ENCODE data around the gene EEF2K. TPM values are rescaled to one million over a fixed set of nuclear protein-coding genes. Genes with fewer than 3 reads are reported as not detected.

EEF2K gene
- total RNA-seq, 1 experiment from 2014 or later: 31.8 TPM

- no TSS peak for BruUV-seq (replicated peaks)
- no peaks in the 10 kb centered on the region for H3K27me3 Mint-ChIP-seq (ENCODE audit: unreplicated experiment)
- H3K4me1 Mint-ChIP-seq (ENCODE audit: low read depth, unreplicated experiment): no peaks in the 10 kb centered on the region
- CTCF ChIA-PET: no interaction called here
- peaks cover 32% of the 10 kb centered on the region for H3K36me3 Mint-ChIP-seq (ENCODE audit: insufficient read depth, unreplicated experiment)
- intact Hi-C loops (cut with micrococcal nuclease; ENCODE audit: unreplicated experiment): no loop called here
- H3K27ac Mint-ChIP-seq (ENCODE audit: unreplicated experiment): no peak overlapping the region
- no peak for TF ChIP-seq CTCF (IDR thresholded peaks at IDR 0.05; ENCODE audit: unreplicated experiment)
- H3K9me3 Mint-ChIP-seq (ENCODE audit: low read depth, unreplicated experiment): no peaks in the 10 kb centered on the region
- DNase-seq: no peak
- no peak overlapping the region for H3K4me3 Mint-ChIP-seq (ENCODE audit: low read depth, unreplicated experiment)
Observed at GRCh38 chr16:22265351-22265750, 59.3 kb downstream of the EEF2K start.

- no TSS peak for BruUV-seq (replicated peaks)
- H3K4me1 Mint-ChIP-seq (ENCODE audit: low read depth, unreplicated experiment): no peaks in the 10 kb centered on the region
- no peak overlapping the region for H3K4me3 Mint-ChIP-seq (ENCODE audit: low read depth, unreplicated experiment)
- no peak overlapping the region for H3K27ac Mint-ChIP-seq (ENCODE audit: unreplicated experiment)
- DNase-seq: no peak
- CTCF ChIA-PET: no interaction called here
- no peaks in the 10 kb centered on the region for H3K27me3 Mint-ChIP-seq (ENCODE audit: unreplicated experiment)
- intact Hi-C loops (cut with micrococcal nuclease; ENCODE audit: unreplicated experiment): no loop called here
- peaks cover 36% of the 10 kb centered on the region for H3K36me3 Mint-ChIP-seq (ENCODE audit: insufficient read depth, unreplicated experiment)
- H3K9me3 Mint-ChIP-seq (ENCODE audit: low read depth, unreplicated experiment): no peaks in the 10 kb centered on the region
- TF ChIP-seq CTCF (IDR thresholded peaks at IDR 0.05; ENCODE audit: unreplicated experiment): no peak
Observed at GRCh38 chr16:22266546-22266945, 60.5 kb downstream of the EEF2K start.

GRCh38 chr16:22267764-22268163, 61.7 kb downstream of the EEF2K start:
- CTCF ChIA-PET: interaction anchor here (0.7 kb wide), 1 partner anchor 659 kb away, joined by 4 read pairs; no protein-coding TSS in a partner anchor
- intact Hi-C loops (cut with micrococcal nuclease; ENCODE audit: unreplicated experiment): no loop called here
- no peak for TF ChIP-seq CTCF (IDR thresholded peaks at IDR 0.05; ENCODE audit: unreplicated experiment)
- peaks cover 36% of the 10 kb centered on the region for H3K36me3 Mint-ChIP-seq (ENCODE audit: insufficient read depth, unreplicated experiment)
- H3K4me3 Mint-ChIP-seq (ENCODE audit: low read depth, unreplicated experiment): no peak overlapping the region
- H3K27me3 Mint-ChIP-seq (ENCODE audit: unreplicated experiment): no peaks in the 10 kb centered on the region
- no peak overlapping the region for H3K27ac Mint-ChIP-seq (ENCODE audit: unreplicated experiment)
- no peak for DNase-seq
- no peaks in the 10 kb centered on the region for H3K4me1 Mint-ChIP-seq (ENCODE audit: low read depth, unreplicated experiment)
- no TSS peak for BruUV-seq (replicated peaks)
- H3K9me3 Mint-ChIP-seq (ENCODE audit: low read depth, unreplicated experiment): no peaks in the 10 kb centered on the region

- Mint-ChIP-seq H3K4me1 (ENCODE audit: low read depth, unreplicated experiment) (no peaks in the 10 kb centered on the region), H3K36me3 (ENCODE audit: insufficient read depth, unreplicated experiment) (peaks cover 32% of the 10 kb centered on the region), H3K27ac (ENCODE audit: unreplicated experiment) (no peak overlapping the region), H3K27me3 (ENCODE audit: unreplicated experiment) (no peaks in the 10 kb centered on the region), H3K9me3 (ENCODE audit: low read depth, unreplicated experiment) (no peaks in the 10 kb centered on the region), H3K4me3 (ENCODE audit: low read depth, unreplicated experiment) (no peak overlapping the region)
- CTCF ChIA-PET: no interaction called here
- DNase-seq: no peak
- TF ChIP-seq CTCF (IDR thresholded peaks at IDR 0.05; ENCODE audit: unreplicated experiment): no peak
- no TSS peak for BruUV-seq (replicated peaks)
- intact Hi-C loops (cut with micrococcal nuclease; ENCODE audit: unreplicated experiment): no loop called here
Observed at GRCh38 chr16:22270525-22270924, 64.4 kb downstream of the EEF2K start.
